Heart right ventricle (tissue), 16 donors: ENCODE data around the gene CUL4A. TPM values are rescaled to one million over a fixed set of nuclear protein-coding genes. Genes with fewer than 3 reads are reported as not detected.
"Not testable (repeated sequence)": the region's sequence is repeated elsewhere in the genome, so short reads cannot be mapped to it uniquely, and the experiment has no call there.

Experiments
- ATAC-seq, 8 donors: fragments of 200-7000 bp; cut with Tn5 transposase; one replicate each; pipeline ENCODE4 v1.9.1; 2020; ENCODE audit warnings: mild to moderate bottlenecking in 8 of 8, moderate library complexity in 8 of 8, moderate number of reproducible peaks in 1 of 8
- DNase-seq, 2 donors: peaks; one replicate each; pipeline ENCODE4 v3.0.0-alpha.2; 2020
- H3K27ac ChIP-seq, 10 donors: fragments of 200-600 bp; sonication (generic) in 2 of 10; one replicate each; pipeline versions ENCODE4 v1.5.0 to v1.8.0; 2020 to 2022; ENCODE audit warnings: mild to moderate bottlenecking in 3 of 10
- H3K27me3 ChIP-seq, 7 donors: fragments of 200-600 bp; one replicate each; pipeline ENCODE4 v1.8.0; 2021 to 2022; ENCODE audit warnings: mild to moderate bottlenecking in 2 of 7
- H3K36me3 ChIP-seq, 9 donors: fragments of 200-600 bp; sonication (generic) in 1 of 9; one replicate each; pipeline versions ENCODE4 v1.5.0 to v1.8.0; 2020 to 2022; ENCODE audit warnings: mild to moderate bottlenecking in 2 of 9
- H3K4me1 ChIP-seq, 9 donors: fragments of 200-600 bp; sonication (generic) in 1 of 9; one replicate each; pipeline versions ENCODE4 v1.5.0 to v1.8.0; 2020 to 2022; ENCODE audit warnings: mild to moderate bottlenecking in 4 of 9
- H3K4me3 ChIP-seq, 10 donors: fragments of 200-600 bp; sonication (generic) in 2 of 10; one replicate each; pipeline versions ENCODE4 v1.5.0 to v1.8.0; 2020 to 2022; ENCODE audit warnings: mild to moderate bottlenecking in 7 of 10, moderate library complexity in 2 of 10
- H3K9me3 ChIP-seq, 11 donors: fragments of 200-600 bp in 10 of 11; sonication (generic) in 2 of 11; one replicate each; pipeline versions ENCODE4 v1.5.0 to v1.8.0; 2013 to 2022; ENCODE audit warnings: mild to moderate bottlenecking in 2 of 11, control low read depth in 1 of 11, moderate library complexity in 1 of 11
- CTCF ChIP-seq, 9 donors: fragments of 200-600 bp; sonication (generic) in 2 of 9; IDR thresholded peaks; one replicate each; pipeline versions ENCODE4 v1.5.0 to v1.8.0; 2021 to 2022; ENCODE audit warnings: antibody characterized with exemption in 9 of 9, mild to moderate bottlenecking in 5 of 9, moderate library complexity in 1 of 9
- WGBS, 2 donors: extraction: QIAGEN DNeasy Blood & Tissue Kit; methylation state at CpG; one replicate each; pipeline ENCODE4 v1.1.7; 2013; ENCODE audit warnings: inconsistent platforms in 1 of 2; 5-methylcytosine and 5-hydroxymethylcytosine counted together
- intact Hi-C, 10 donors: fragments of 100-400 bp; cut with DNase I; formaldehyde crosslinking; loops; one replicate each; pipeline versions ENCODE4 v1.11.1 to v1.14.2; 2022
- polyA plus RNA-seq, 2 donors: library from polyadenylated mRNA; stranded (reverse); fragments of 200-250 nt; gene quantifications; one replicate each; pipeline ENCODE4 v1.2.3, GENCODE V29; 2013
- total RNA-seq, 10 donors: library from RNA; stranded (reverse); fragmentation: NEBNext Ultra II Directional in 3 of 10; extraction: Animal tissue kit (Norgen Biotek cat#: 25700) in 3 of 10; gene quantifications; one replicate each; pipeline versions ENCODE4 v1.2.1 to v1.2.4, GENCODE V29; 2021 to 2023
- donor health status: Arrhythmogenic right ventricular cardiomyopathy.
- donor health status: ischemic (EF 13 %, LVEDD 7.1; RV severe dilation, severe dysfunction).
- donor health status: healthy with polysubstance abuse.
- donor health status: DM: no; HTN: yes; CAD: no.
- donor health status: DM: no; HTN: no; CAD: no.
- donor health status: ischemic (EF 25% LVEDD 6.9; RV normal size, moderate dysfunction).
- donor health status: ischemic (EF 25% LVEDD 5.7; RV mildly dilated, moderate dysfunction).
- donor health status: healthy.
- donor health status: DM: yes; HTN: yes; CAD: no.
- donor health status: Ischemic cardiomyopathy.
- donor health status: ischemic (EF 35%, LVEDD 5.7; RV mildly dilated, moderate dysfunction).
- donor health status: nonischemic (EF 11% LVEDD 7.7; RV severe dilation, severe dysfunction).
- donor health status: DM: yes; HTN: yes; CAD: no.
- donor health status: PGD.
- donor health status: ischemic (EF 29% LVEDD 5.4; RV normal size, mild dysfunction).
- donor health status: nonischemic (EF 23%, LVEDD 6.1; RV moderate dilation, normal function).

Gene CUL4A
- total and polyA plus RNA-seq, 12 donors, result 35.8 to 141 (median 110) TPM

GRCh38 chr13:113161433-113161832, 48.0 kb upstream of the CUL4A start:
- intact Hi-C loops, result no loop called here
- WGBS, 2 donors, result 59 to 63% methylated on average over 10 to 16 of the region's 16 CpGs
- Histone ChIP-seq H3K36me3 (no peaks in the 10 kb centered on the region), H3K4me1 (no peaks in the 10 kb centered on the region), H3K27ac (no peak overlapping the region), H3K27me3 (peaks cover 0 to 32% (median 27%) of the 10 kb centered on the region in 7 donors), H3K9me3 (no peaks in the 10 kb centered on the region), H3K4me3 (no peak overlapping the region)
- no peak for TF ChIP-seq CTCF (IDR thresholded peaks at IDR 0.05)
- ATAC-seq (no peak), DNase-seq (no peak)

- H3K36me3 ChIP-seq, DNase-seq, intact Hi-C loops: not testable (repeated sequence)
Measured at GRCh38 chr13:113161975-113162374, 47.4 kb upstream of the CUL4A start.

GRCh38 chr13:113162783-113163685, 46.4 kb upstream of the CUL4A start:
- peak in 2 of 8 donors; percentile 7 to 21 for ATAC-seq
- H3K36me3 ChIP-seq, result peaks cover 0 to 6% (median 0%) of the 10 kb centered on the region in 9 donors
- DNase-seq, result no peak
- peaks cover 0 to 4% (median 0%) of the 10 kb centered on the region in 11 donors for H3K9me3 ChIP-seq
- intact Hi-C loops, result no loop called here
- no peaks in the 10 kb centered on the region for H3K4me1 ChIP-seq
- peaks cover 0 to 32% (median 27%) of the 10 kb centered on the region in 7 donors for H3K27me3 ChIP-seq
- 28 to 34% methylated on average over 25 of the region's 25 CpGs for WGBS, 2 donors
- no peak overlapping the region for H3K27ac ChIP-seq
- TF ChIP-seq CTCF (IDR thresholded peaks at IDR 0.05), result no peak
- H3K4me3 ChIP-seq, result no peak overlapping the region

More at GRCh38 chr13:113161975-113162374, 47.4 kb upstream of the CUL4A start:
- not testable (repeated sequence) for ATAC-seq, H3K27ac ChIP-seq, H3K9me3 ChIP-seq, H3K4me1 ChIP-seq, H3K4me3 ChIP-seq
- H3K27me3 ChIP-seq, result peaks cover 0 to 32% (median 27%) of the 10 kb centered on the region in 7 donors
- 43 to 55% methylated on average over 8 to 11 of the region's 13 CpGs for WGBS, 2 donors

- H3K9me3 ChIP-seq, result peaks cover 0 to 5% (median 0%) of the 10 kb centered on the region in 11 donors
- DNase-seq (no peak), ATAC-seq (no peak)
- H3K4me1 ChIP-seq, result peaks cover 0 to 8% (median 0%) of the 10 kb centered on the region in 9 donors
- no peak for TF ChIP-seq CTCF (IDR thresholded peaks at IDR 0.05)
- 69 to 74% methylated on average over 12 of the region's 12 CpGs for WGBS, 2 donors
- no peak overlapping the region for H3K4me3 ChIP-seq
- intact Hi-C loops, result no loop called here
- H3K27me3 ChIP-seq, result peaks cover 0 to 28% (median 23%) of the 10 kb centered on the region in 7 donors
- H3K36me3 ChIP-seq, result peaks cover 0 to 11% (median 0%) of the 10 kb centered on the region in 9 donors
- H3K27ac ChIP-seq, result no peak overlapping the region
Measured at GRCh38 chr13:113164492-113164891, 44.9 kb upstream of the CUL4A start.
